HG02852 (cell line): ENCODE data around the gene PPP1R14C.

Source experiments
- ATAC-seq: cut with Tn5 transposase; IDR thresholded peaks from one replicate; pipeline ENCODE4 v1.9.1; 2021; ENCODE audit warnings: mild to moderate bottlenecking, moderate library complexity; ENCODE audit not compliant: unreplicated experiment

Gene PPP1R14C

GRCh38 chr6:150189122-150189521, 46.3 kb downstream of the PPP1R14C start:
- no peak for ATAC-seq

- ATAC-seq = no peak
These were observed 49.0 kb downstream of the PPP1R14C start for GRCh38 chr6:150191809-150192208.

GRCh38 chr6:150194195-150194594, 51.4 kb downstream of the PPP1R14C start:
- no peak for ATAC-seq

GRCh38 chr6:150195996-150196417, 53.2 kb downstream of the PPP1R14C start:
- ATAC-seq = no peak

GRCh38 chr6:150196942-150197745, 54.3 kb downstream of the PPP1R14C start:
- ATAC-seq = no peak

GRCh38 chr6:150198532-150198931, 55.7 kb downstream of the PPP1R14C start:
- ATAC-seq = no peak

- ATAC-seq = no peak
These were observed 56.4 kb downstream of the PPP1R14C start for GRCh38 chr6:150199241-150199640.

GRCh38 chr6:150200428-150201100, 57.7 kb downstream of the PPP1R14C start:
- ATAC-seq = no peak

- ATAC-seq = no peak
These were observed 58.4 kb downstream of the PPP1R14C start for GRCh38 chr6:150201285-150201684.

- no peak for ATAC-seq
These were observed 59.0 kb downstream of the PPP1R14C start for GRCh38 chr6:150201772-150202329.

- no peak for ATAC-seq
These were observed 59.6 kb downstream of the PPP1R14C start for GRCh38 chr6:150202404-150202803.

GRCh38 chr6:150202934-150203333, 60.1 kb downstream of the PPP1R14C start:
- no peak for ATAC-seq

GRCh38 chr6:150203378-150203777, 60.5 kb downstream of the PPP1R14C start:
- ATAC-seq = no peak

GRCh38 chr6:150203871-150204545, 61.2 kb downstream of the PPP1R14C start:
- no peak for ATAC-seq

GRCh38 chr6:150204705-150205472, 62.0 kb downstream of the PPP1R14C start:
- ATAC-seq = no peak

GRCh38 chr6:150207931-150208570, 65.2 kb downstream of the PPP1R14C start:
- ATAC-seq = no peak

- no peak for ATAC-seq
These were observed 65.9 kb downstream of the PPP1R14C start for GRCh38 chr6:150208611-150209352.

GRCh38 chr6:150209415-150209814, 66.6 kb downstream of the PPP1R14C start:
- no peak for ATAC-seq

GRCh38 chr6:150211700-150212511, 69.1 kb downstream of the PPP1R14C start:
- no peak for ATAC-seq
